Neural cell (in vitro differentiated cells): Measurements from ENCODE around the gene CD2BP2.

ENCODE experiments used
- EP300 ChIP-seq: fragments of 450-650 bp; conservative IDR thresholded peaks from 2 replicates; pipeline ENCODE4 v1.6.1; 2014; ENCODE audit warnings: antibody characterized with exemption, mild to moderate bottlenecking, moderate library complexity; ENCODE audit not compliant: poor library complexity, severe bottlenecking
- EZH2 ChIP-seq: fragments of 200-600, 300-800 bp; shearing (Covaris generic), sonication (generic); IDR thresholded peaks from 2 replicates; pipeline ENCODE4 v1.6.1; 2014; ENCODE audit warnings: antibody characterized with exemption, low read length, borderline replicate concordance, mild to moderate bottlenecking; ENCODE audit not compliant: insufficient read depth, poor library complexity, severe bottlenecking
- MXI1 ChIP-seq: fragments of 450-650 bp; conservative IDR thresholded peaks from 2 replicates; pipeline ENCODE4 v1.6.1; 2014; ENCODE audit warnings: antibody characterized with exemption, mild to moderate bottlenecking; ENCODE audit not compliant: poor library complexity, severe bottlenecking
- TF ChIP-seq, protein P1 (sequence below): fragments of 450-650 bp; IDR thresholded peaks from 2 replicates; pipeline ENCODE4 v1.5.1; 2014; ENCODE audit warnings: antibody characterized with exemption, mild to moderate bottlenecking, moderate library complexity; ENCODE audit not compliant: poor library complexity, severe bottlenecking

DNA sequence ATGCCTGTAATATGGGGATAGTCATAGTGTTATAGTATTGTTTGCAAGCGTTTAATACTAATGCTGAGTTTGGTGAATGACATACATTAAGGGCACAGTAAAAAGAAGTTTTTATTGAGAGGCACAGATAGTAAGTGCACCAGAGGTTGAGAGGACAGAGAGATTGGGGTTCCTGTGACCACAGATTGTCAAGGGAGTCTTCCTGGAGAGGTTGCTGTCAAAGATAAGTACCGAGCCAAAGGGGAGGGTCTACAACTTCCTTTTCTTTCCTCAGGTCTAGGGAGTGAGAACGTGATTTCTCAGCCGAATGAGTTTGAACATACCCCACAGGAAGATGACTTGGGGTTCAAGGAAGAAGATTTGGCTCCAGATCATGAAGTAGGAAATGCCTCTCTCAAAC lies 41.9 kb upstream of the CD2BP2 start:
- TF ChIP-seq, protein P1, sequence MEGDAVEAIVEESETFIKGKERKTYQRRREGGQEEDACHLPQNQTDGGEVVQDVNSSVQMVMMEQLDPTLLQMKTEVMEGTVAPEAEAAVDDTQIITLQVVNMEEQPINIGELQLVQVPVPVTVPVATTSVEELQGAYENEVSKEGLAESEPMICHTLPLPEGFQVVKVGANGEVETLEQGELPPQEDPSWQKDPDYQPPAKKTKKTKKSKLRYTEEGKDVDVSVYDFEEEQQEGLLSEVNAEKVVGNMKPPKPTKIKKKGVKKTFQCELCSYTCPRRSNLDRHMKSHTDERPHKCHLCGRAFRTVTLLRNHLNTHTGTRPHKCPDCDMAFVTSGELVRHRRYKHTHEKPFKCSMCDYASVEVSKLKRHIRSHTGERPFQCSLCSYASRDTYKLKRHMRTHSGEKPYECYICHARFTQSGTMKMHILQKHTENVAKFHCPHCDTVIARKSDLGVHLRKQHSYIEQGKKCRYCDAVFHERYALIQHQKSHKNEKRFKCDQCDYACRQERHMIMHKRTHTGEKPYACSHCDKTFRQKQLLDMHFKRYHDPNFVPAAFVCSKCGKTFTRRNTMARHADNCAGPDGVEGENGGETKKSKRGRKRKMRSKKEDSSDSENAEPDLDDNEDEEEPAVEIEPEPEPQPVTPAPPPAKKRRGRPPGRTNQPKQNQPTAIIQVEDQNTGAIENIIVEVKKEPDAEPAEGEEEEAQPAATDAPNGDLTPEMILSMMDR, result no peak
- TF ChIP-seq MXI1, result no peak
- no peak for TF ChIP-seq EZH2
- TF ChIP-seq EP300, result no peak
